Endodermal cell (in vitro differentiated cells): Measurements from ENCODE around the gene TNFRSF19. TPM values are rescaled to one million over a fixed set of nuclear protein-coding genes. Genes with fewer than 3 reads are reported as not detected.
A peak's percentile ranks its signal among the peaks of the same experiment; 100 is the strongest.

ENCODE experiments used
- DNase-seq: peaks from one replicate; pipeline ENCODE4 v3.0.0-alpha.2; 2017
- H3K27ac ChIP-seq: 2 replicates; pipeline ENCODE4 v1.5.1; 2013; ENCODE audit warnings: mild to moderate bottlenecking, low read depth, low read length, moderate library complexity
- H3K27me3 ChIP-seq: 2 replicates; pipeline ENCODE4 v1.6.1; 2013; ENCODE audit warnings: mild to moderate bottlenecking, low read length, moderate library complexity; ENCODE audit not compliant: insufficient read depth, control insufficient read depth, poor library complexity, severe bottlenecking
- H3K36me3 ChIP-seq: 2 replicates; pipeline ENCODE4 v1.7.0; 2013; ENCODE audit warnings: mild to moderate bottlenecking, low read length, moderate library complexity; ENCODE audit not compliant: control insufficient read depth, insufficient read depth
- H3K4me1 ChIP-seq: one replicate; pipeline ENCODE4 v1.7.0; 2013; ENCODE audit warnings: low read length; ENCODE audit not compliant: control insufficient read depth, insufficient read depth
- H3K4me3 ChIP-seq: 2 replicates; pipeline ENCODE4 v1.5.1; 2013; ENCODE audit warnings: mild to moderate bottlenecking, low read length, moderate library complexity
- H3K9ac ChIP-seq: 2 replicates; pipeline ENCODE4 v1.6.1; 2013; ENCODE audit warnings: mild to moderate bottlenecking, low read length, moderate library complexity; ENCODE audit not compliant: poor library complexity, severe bottlenecking; ENCODE audit errors: extremely low read depth
- H3K9me3 ChIP-seq: 2 replicates; pipeline ENCODE4 v1.6.1; 2013; ENCODE audit warnings: mild to moderate bottlenecking, low read length, moderate library complexity; ENCODE audit not compliant: control insufficient read depth
- H3K27ac Mint-ChIP-seq: 2 replicates; pipeline ENCODE4 v1.8.0; 2020; ENCODE audit warnings: mixed read lengths
- H3K27me3 Mint-ChIP-seq: 2 replicates; pipeline ENCODE4 v1.8.0; 2021; ENCODE audit warnings: mild to moderate bottlenecking, mixed read lengths; ENCODE audit not compliant: insufficient read depth
- H3K36me3 Mint-ChIP-seq: 2 replicates; pipeline ENCODE4 v1.8.0; 2020; ENCODE audit warnings: low read depth, mixed read lengths
- H3K4me1 Mint-ChIP-seq: 2 replicates; pipeline ENCODE4 v1.8.0; 2020; ENCODE audit warnings: mixed read lengths
- H3K4me3 Mint-ChIP-seq: 2 replicates; pipeline ENCODE4 v1.8.0; 2020; ENCODE audit warnings: mild to moderate bottlenecking, moderate library complexity, mixed read lengths
- H3K9me3 Mint-ChIP-seq: 2 replicates; pipeline ENCODE4 v1.8.0; 2020; ENCODE audit warnings: mild to moderate bottlenecking, mixed read lengths
- WGBS, 2 experiments: methylation state at CpG; one replicate each; pipeline versions ENCODE4 v1.1.5 to v1.1.7; 2013; ENCODE audit warnings: missing lambda C conversion rate in 2 of 2, mixed read lengths in 1 of 2; ENCODE audit not compliant: insufficient coverage in 1 of 2, insufficient read length in 1 of 2; 5-methylcytosine and 5-hydroxymethylcytosine counted together
- total RNA-seq, 2 donors: library from RNA; stranded (reverse); fragmentation: NEBNext Ultra II Directional in 1 of 2; extraction: Animal tissue kit (Norgen Biotek cat#: 25700) in 1 of 2; gene quantifications; 2 replicates in 1 of 2; 3 replicates in 1 of 2; pipeline ENCODE4 v1.2.1, GENCODE V29; 2021
- TF ChIP-seq, protein P1 (sequence below): fragments of 200-600 bp; sonication (generic); conservative IDR thresholded peaks from 2 replicates; pipeline ENCODE4 v1.5.0; 2021; ENCODE audit warnings: antibody characterized with exemption, mild to moderate bottlenecking

The TNFRSF19 gene
- total RNA-seq, 2 donors from 2014 or later, result 9.2 to 13.0 TPM

DNA sequence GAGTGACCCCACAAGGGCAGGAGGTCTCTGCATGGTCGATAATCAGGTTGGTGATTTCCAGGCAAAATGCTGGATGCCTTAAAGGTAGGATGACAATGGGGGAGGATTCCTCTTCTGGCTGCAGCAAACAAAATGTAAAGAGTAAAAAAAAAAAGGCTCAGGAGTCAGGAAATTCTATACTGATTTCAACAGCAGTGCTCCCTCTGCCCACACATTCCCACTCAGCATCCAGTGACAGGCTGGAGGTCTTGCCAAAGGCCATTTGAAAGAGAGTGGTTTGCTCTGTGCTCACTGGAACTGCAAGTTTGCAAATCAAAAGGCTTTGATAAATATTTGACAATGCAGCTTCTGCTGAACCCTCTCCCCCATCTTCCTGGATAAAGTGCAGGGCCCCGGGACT lies 135.4 kb downstream of the TNFRSF19 start:
- H3K4me3 ChIP-seq, result no peak overlapping the region
- TF ChIP-seq, protein P1, sequence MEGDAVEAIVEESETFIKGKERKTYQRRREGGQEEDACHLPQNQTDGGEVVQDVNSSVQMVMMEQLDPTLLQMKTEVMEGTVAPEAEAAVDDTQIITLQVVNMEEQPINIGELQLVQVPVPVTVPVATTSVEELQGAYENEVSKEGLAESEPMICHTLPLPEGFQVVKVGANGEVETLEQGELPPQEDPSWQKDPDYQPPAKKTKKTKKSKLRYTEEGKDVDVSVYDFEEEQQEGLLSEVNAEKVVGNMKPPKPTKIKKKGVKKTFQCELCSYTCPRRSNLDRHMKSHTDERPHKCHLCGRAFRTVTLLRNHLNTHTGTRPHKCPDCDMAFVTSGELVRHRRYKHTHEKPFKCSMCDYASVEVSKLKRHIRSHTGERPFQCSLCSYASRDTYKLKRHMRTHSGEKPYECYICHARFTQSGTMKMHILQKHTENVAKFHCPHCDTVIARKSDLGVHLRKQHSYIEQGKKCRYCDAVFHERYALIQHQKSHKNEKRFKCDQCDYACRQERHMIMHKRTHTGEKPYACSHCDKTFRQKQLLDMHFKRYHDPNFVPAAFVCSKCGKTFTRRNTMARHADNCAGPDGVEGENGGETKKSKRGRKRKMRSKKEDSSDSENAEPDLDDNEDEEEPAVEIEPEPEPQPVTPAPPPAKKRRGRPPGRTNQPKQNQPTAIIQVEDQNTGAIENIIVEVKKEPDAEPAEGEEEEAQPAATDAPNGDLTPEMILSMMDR, result no peak
- peaks cover 12% of the 10 kb centered on the region for H3K4me1 Mint-ChIP-seq
- H3K27me3 ChIP-seq, result peaks cover 17% of the 10 kb centered on the region
- H3K4me1 ChIP-seq, result peaks cover 2% of the 10 kb centered on the region
- H3K27me3 Mint-ChIP-seq, result peaks cover 19% of the 10 kb centered on the region
- H3K9me3 Mint-ChIP-seq, result no peaks in the 10 kb centered on the region
- no peak overlapping the region for H3K4me3 Mint-ChIP-seq
- no peak for DNase-seq
- no peak overlapping the region for H3K9ac ChIP-seq
- H3K27ac Mint-ChIP-seq, result peak overlapping the region; percentile 60
- H3K9me3 ChIP-seq, result no peaks in the 10 kb centered on the region
- no peak overlapping the region for H3K27ac ChIP-seq
- no peaks in the 10 kb centered on the region for H3K36me3 Mint-ChIP-seq
- WGBS, 2 experiments, result 91 to 100% methylated on average over 1 to 2 of the region's 2 CpGs
- H3K36me3 ChIP-seq, result no peaks in the 10 kb centered on the region

DNA sequence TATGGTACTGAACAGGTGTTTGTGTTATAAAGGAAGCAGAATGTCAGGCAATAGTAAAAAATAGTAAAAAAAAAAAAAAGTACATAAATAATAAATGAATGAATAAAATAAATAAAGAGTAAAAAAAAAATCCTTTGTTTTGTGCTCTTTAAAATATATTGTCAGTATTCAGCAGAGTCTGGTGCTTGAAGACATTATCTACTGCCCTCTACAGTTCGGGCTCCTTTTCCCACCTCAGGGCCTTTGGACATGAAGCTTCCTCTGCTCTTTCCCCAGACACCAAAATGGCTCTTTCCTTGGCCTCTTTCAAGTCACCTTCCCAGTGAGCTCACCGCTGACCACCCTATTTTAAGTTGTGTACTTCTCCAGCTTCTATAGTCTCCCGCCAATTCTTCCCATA lies 137.5 kb downstream of the TNFRSF19 start:
- Mint-ChIP-seq H3K9me3 (peaks cover 7% of the 10 kb centered on the region), H3K4me3 (no peak overlapping the region), H3K27me3 (peaks cover 3% of the 10 kb centered on the region), H3K27ac (no peak overlapping the region), H3K4me1 (peaks cover 6% of the 10 kb centered on the region), H3K36me3 (no peaks in the 10 kb centered on the region)
- TF ChIP-seq, protein P1, result peak; percentile 56
- no peak for DNase-seq
- H3K4me1 ChIP-seq, result no peaks in the 10 kb centered on the region
- H3K4me3 ChIP-seq, result no peak overlapping the region
- peaks cover 2% of the 10 kb centered on the region for H3K9me3 ChIP-seq
- H3K36me3 ChIP-seq, result no peaks in the 10 kb centered on the region
- 97 to 100% methylated on average over 1 to 3 of the region's 3 CpGs for WGBS, 2 experiments
- H3K9ac ChIP-seq, result no peak overlapping the region
- no peak overlapping the region for H3K27ac ChIP-seq
- H3K27me3 ChIP-seq, result peaks cover 3% of the 10 kb centered on the region

DNA sequence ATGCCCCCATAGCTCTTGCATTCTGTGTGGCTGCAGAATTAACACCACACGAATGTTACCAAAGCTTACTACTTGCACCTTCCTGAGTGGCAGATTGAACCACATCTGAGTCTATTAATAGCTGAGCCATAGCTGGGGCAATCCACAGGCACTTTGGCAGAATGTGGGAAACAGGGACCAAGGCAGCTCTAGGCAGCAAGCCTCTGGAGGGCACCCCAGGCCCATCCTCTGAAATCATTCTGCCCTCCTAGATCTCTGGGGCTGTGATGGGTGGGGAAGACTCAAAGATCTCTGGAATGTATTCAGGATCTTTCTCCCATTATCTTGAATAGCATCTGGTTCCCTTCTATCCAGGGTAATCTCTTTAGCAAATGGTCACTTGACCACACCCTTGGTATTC lies 139.3 kb downstream of the TNFRSF19 start:
- DNase-seq, result no peak
- Histone ChIP-seq H3K9ac (no peak overlapping the region), H3K27me3 (no peaks in the 10 kb centered on the region), H3K36me3 (no peaks in the 10 kb centered on the region), H3K4me3 (no peak overlapping the region), H3K27ac (no peak overlapping the region), H3K4me1 (no peaks in the 10 kb centered on the region), H3K9me3 (peaks cover 16% of the 10 kb centered on the region)
- Mint-ChIP-seq H3K27ac (no peak overlapping the region), H3K9me3 (peaks cover 25% of the 10 kb centered on the region), H3K4me3 (no peak overlapping the region), H3K36me3 (no peaks in the 10 kb centered on the region), H3K4me1 (peaks cover 6% of the 10 kb centered on the region), H3K27me3 (peaks cover 3% of the 10 kb centered on the region)
- 88 to 100% methylated on average over 1 of the region's 1 CpG for WGBS, 2 experiments
- TF ChIP-seq, protein P1, result no peak
